GM20000 (cell line): ENCODE results near the gene PPP1R3F.

Source experiments
- DNase-seq: peaks from one replicate; pipeline ENCODE4 v3.0.0; 2012; ENCODE audit warnings: low spot score
- TF ChIP-seq, protein P1 (sequence below): IDR thresholded peaks from 2 replicates; pipeline ENCODE4 v1.5.1; 2012; ENCODE audit warnings: mild to moderate bottlenecking, control low read depth; ENCODE audit errors: extremely low read depth, missing control alignments

Gene PPP1R3F

DNA sequence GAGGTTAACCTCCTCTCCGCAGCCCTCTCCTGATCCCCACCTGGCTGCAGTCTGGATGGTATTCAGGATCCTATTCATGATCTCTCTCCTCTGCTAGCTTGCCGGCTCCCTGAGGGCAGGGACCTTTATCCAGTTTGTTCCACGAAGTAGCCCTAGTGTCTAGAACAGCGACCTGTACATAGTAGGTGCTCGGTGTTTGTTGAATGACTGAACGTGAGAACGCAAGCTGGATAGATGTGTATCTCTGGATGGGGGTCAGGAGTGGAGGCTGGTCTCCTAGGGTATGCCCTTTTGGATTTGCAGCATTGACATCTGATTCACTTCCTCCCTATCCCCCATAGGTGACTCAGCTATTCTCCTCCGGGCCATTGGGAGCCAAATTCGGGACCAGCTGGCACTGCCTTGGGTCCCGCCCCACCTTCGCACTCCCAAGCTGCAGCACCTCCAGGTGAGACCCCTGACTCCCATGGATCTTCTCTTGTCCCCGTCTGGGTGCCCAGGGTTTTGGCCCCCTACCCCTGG lies 27.0 kb upstream of the PPP1R3F start:
- DNase-seq, result no peak
- TF ChIP-seq, protein P1, sequence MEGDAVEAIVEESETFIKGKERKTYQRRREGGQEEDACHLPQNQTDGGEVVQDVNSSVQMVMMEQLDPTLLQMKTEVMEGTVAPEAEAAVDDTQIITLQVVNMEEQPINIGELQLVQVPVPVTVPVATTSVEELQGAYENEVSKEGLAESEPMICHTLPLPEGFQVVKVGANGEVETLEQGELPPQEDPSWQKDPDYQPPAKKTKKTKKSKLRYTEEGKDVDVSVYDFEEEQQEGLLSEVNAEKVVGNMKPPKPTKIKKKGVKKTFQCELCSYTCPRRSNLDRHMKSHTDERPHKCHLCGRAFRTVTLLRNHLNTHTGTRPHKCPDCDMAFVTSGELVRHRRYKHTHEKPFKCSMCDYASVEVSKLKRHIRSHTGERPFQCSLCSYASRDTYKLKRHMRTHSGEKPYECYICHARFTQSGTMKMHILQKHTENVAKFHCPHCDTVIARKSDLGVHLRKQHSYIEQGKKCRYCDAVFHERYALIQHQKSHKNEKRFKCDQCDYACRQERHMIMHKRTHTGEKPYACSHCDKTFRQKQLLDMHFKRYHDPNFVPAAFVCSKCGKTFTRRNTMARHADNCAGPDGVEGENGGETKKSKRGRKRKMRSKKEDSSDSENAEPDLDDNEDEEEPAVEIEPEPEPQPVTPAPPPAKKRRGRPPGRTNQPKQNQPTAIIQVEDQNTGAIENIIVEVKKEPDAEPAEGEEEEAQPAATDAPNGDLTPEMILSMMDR, result no peak

DNA sequence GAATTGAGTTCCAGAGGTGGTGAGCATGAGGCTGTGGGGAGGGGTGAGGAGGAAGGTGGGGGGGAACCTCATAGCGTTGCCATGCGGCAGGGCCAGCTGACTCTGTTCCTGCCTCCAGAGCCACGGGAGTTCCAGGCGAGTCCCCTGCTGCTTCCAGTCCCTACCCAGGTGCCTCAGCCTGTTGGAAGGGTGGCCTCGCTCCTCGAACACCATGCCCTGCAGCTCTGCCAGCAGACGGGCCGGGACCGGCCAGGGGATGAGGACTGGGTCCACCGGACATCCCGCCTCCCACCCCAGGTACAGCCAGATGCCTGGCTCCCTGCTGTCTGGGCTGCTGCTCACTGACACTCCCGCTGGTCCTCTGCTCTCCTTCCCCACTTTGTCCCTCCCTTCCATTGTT lies 26.4 kb upstream of the PPP1R3F start:
- DNase-seq, result no peak
- TF ChIP-seq, protein P1, result no peak

GRCh38 chrX:49244207-49244606 lies 25.4 kb upstream of the PPP1R3F start:
- TF ChIP-seq, protein P1, result no peak

DNA sequence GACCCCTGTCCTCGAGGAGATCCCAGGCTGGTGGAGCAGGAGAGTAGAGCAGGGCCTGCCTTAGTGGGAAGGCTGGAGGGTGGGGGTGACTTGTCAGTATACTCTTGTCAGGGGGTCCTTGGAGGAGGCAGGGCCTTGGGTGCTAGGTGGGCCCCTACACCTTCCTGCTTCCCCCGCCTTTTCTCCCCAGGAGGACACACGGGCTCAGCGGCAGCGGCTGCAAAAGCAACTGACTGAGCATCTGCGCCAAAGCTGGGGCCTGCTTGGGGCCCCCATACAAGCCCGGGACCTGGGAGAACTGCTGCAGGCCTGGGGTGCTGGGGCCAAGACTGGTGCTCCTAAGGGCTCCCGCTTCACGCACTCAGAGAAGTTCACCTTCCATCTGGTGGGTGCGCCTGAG lies 23.1 kb upstream of the PPP1R3F start:
- TF ChIP-seq, protein P1, result no peak
- no peak for DNase-seq

More at GRCh38 chrX:49244207-49244606, 25.4 kb upstream of the PPP1R3F start:
- DNase-seq, result no peak

- TF ChIP-seq, protein P1, result no peak
- no peak for DNase-seq
Measured at GRCh38 chrX:49247346-49247745, 22.2 kb upstream of the PPP1R3F start.

DNA sequence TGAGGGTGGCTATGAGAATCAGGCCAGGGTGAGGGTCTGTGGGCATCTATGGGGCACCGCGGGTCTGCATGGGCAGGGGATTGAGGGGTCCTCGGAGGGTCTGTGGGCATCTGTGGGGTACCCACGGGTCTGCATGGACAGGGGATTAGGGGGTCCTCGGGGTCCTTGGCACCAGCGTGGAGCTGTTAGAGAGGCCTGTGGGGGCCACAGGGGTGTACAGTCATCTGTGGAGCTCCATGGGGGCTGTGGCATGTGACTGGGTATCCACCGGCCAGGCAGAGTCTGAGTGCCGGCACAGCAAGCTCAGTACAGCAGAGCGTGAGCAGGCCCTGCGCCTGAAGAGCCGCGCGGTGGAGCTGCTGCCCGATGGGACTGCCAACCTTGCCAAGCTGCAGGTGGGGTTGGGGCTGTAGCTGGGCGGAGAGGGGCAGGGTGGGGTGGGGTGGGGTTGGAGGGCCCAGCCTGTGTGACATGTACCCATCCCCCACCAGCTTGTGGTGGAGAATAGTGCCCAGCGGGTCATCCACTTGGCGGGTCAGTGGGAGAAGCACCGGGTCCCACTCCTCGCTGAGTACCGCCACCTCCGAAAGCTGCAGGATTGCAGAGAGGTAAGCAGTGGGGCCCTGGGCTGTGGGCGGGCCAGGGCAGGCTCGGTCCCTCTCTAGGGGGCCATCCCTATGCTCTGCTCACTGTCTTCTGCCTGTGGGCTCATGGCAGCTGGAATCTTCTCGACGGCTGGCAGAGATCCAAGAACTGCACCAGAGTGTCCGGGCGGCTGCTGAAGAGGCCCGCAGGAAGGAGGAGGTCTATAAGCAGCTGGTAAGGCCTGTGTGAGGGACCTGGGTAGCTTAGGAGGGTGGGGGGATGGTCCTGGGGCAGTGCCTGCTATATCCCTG lies 21.4 kb upstream of the PPP1R3F start:
- TF ChIP-seq, protein P1, result no peak
- no peak for DNase-seq

DNA sequence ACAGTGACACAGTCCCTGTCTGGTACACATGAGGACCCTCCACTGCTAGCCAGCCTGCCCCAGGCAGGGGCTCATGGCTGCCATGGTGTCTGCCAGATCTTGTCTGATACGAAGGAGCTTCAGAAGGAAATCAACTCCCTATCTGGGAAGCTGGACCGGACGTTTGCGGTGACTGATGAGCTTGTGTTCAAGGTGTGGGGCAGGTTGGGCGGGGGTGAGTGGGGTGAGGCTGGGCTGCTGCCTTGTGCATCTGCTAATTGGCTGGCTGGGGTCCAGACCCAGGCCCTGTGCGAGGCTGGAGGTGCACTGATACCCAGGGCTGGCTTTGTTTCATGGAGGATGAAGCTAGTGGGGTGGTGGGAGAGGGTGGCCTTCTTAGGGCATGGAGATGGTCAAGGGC lies 20.5 kb upstream of the PPP1R3F start:
- TF ChIP-seq, protein P1, result no peak
- no peak for DNase-seq
